Head of caudate nucleus (tissue), 42 donors: Measurements from ENCODE around the gene MAD1L1.

Experiments
- DNase-seq, 42 donors: peaks; one replicate each; pipeline versions ENCODE4 v3.0.0 to v3.0.0-alpha.2; 2020 to 2021; ENCODE audit warnings: mixed read lengths in 7 of 42
- intact Hi-C: fragments of 100-400 bp; cut with DNase I; formaldehyde crosslinking; loops from one replicate; pipeline ENCODE4 v1.15.0; 2022

The MAD1L1 gene

GRCh38 chr7:2120251-2120660 lies 112.5 kb downstream of the MAD1L1 start:
- DNase-seq: no peak
- intact Hi-C loops: no loop called here

- DNase-seq: no peak
- intact Hi-C loops: no loop called here
These were observed 114.0 kb downstream of the MAD1L1 start for GRCh38 chr7:2118630-2119190.

GRCh38 chr7:2118056-2118455 lies 114.7 kb downstream of the MAD1L1 start:
- DNase-seq: no peak
- intact Hi-C loops: no loop called here

- no peak for DNase-seq
- intact Hi-C loops: no loop called here
These were observed 115.1 kb downstream of the MAD1L1 start for GRCh38 chr7:2117646-2118045.

- peak in 41 of 42 donors; percentile 33 to 87 (median 70) for DNase-seq
These were observed 115.7 kb downstream of the MAD1L1 start for GRCh38 chr7:2116989-2117591.

GRCh38 chr7:2116448-2116810 lies 116.3 kb downstream of the MAD1L1 start:
- DNase-seq: no peak
- intact Hi-C loops: no loop called here

More at GRCh38 chr7:2116989-2117591, 115.7 kb downstream of the MAD1L1 start:
- intact Hi-C loops: no loop called here

GRCh38 chr7:2115760-2116447 lies 116.8 kb downstream of the MAD1L1 start:
- peak in 8 of 42 donors; percentile 31 to 65 (median 52) for DNase-seq
- intact Hi-C loops: no loop called here

GRCh38 chr7:2114926-2115759 lies 117.6 kb downstream of the MAD1L1 start:
- intact Hi-C loops: no loop called here

GRCh38 chr7:2114052-2114451 lies 118.7 kb downstream of the MAD1L1 start:
- no peak for DNase-seq
- intact Hi-C loops: no loop called here

More at GRCh38 chr7:2114926-2115759, 117.6 kb downstream of the MAD1L1 start:
- DNase-seq: no peak

- DNase-seq: no peak
- intact Hi-C loops: no loop called here
These were observed 120.2 kb downstream of the MAD1L1 start for GRCh38 chr7:2112261-2113198.

GRCh38 chr7:2111568-2111967 lies 121.2 kb downstream of the MAD1L1 start:
- intact Hi-C loops: no loop called here
- no peak for DNase-seq

GRCh38 chr7:2110610-2111396 lies 121.9 kb downstream of the MAD1L1 start:
- intact Hi-C loops: no loop called here
- peak in 2 of 42 donors; percentile 9 to 34 for DNase-seq

- intact Hi-C loops: no loop called here
- peak in 34 of 42 donors; percentile 37 to 83 (median 54) for DNase-seq
These were observed 122.7 kb downstream of the MAD1L1 start for GRCh38 chr7:2109936-2110609.

- intact Hi-C loops: no loop called here
- DNase-seq: no peak
These were observed 123.4 kb downstream of the MAD1L1 start for GRCh38 chr7:2109251-2109872.

GRCh38 chr7:2108501-2109250 lies 124.1 kb downstream of the MAD1L1 start:
- intact Hi-C loops: no loop called here
- DNase-seq: peak in 39 of 42 donors; percentile 36 to 87 (median 65)

GRCh38 chr7:2108071-2108455 lies 124.7 kb downstream of the MAD1L1 start:
- peak in 1 of 42 donors; percentile 37 for DNase-seq
- intact Hi-C loops: no loop called here
